ENCODE data around the gene GPR78.

DNA sequence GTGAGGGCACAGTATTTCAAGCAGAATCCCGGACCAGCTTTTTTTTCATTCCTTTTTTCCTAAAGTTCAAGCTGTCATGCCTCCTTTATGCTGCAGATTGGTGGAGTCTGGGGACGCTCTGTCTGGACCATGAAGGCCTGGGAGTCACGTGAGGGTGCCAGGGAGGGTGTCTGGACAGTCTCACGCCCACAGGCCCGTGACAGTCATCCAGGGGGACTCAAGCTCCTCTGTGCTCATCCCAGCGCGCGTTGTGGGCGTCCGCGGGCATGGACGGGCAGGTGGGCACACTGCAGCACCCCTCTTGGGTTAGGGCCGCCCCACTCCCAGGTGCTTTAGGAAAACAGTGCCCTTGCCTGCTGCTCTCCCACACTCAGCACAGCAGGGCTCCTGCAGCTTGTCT, 17.1 kb downstream of the GPR78 start:
- TF ChIP-seq, protein P1, sequence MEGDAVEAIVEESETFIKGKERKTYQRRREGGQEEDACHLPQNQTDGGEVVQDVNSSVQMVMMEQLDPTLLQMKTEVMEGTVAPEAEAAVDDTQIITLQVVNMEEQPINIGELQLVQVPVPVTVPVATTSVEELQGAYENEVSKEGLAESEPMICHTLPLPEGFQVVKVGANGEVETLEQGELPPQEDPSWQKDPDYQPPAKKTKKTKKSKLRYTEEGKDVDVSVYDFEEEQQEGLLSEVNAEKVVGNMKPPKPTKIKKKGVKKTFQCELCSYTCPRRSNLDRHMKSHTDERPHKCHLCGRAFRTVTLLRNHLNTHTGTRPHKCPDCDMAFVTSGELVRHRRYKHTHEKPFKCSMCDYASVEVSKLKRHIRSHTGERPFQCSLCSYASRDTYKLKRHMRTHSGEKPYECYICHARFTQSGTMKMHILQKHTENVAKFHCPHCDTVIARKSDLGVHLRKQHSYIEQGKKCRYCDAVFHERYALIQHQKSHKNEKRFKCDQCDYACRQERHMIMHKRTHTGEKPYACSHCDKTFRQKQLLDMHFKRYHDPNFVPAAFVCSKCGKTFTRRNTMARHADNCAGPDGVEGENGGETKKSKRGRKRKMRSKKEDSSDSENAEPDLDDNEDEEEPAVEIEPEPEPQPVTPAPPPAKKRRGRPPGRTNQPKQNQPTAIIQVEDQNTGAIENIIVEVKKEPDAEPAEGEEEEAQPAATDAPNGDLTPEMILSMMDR (IDR thresholded peaks at IDR 0.05), result no peak
- no peak for TF ChIP-seq POLR2AphosphoS5 (IDR thresholded peaks at IDR 0.05; ENCODE audit: insufficient read depth in 1 of 2, low read depth in 1 of 2)
- no peak for TF ChIP-seq POLR2A (IDR thresholded peaks at IDR 0.05)
